ENCODE results near the gene RAPGEF1.

GRCh38 chr9:131621551-131622358, 118.1 kb downstream of the RAPGEF1 start:
- TF ChIP-seq, protein P1, sequence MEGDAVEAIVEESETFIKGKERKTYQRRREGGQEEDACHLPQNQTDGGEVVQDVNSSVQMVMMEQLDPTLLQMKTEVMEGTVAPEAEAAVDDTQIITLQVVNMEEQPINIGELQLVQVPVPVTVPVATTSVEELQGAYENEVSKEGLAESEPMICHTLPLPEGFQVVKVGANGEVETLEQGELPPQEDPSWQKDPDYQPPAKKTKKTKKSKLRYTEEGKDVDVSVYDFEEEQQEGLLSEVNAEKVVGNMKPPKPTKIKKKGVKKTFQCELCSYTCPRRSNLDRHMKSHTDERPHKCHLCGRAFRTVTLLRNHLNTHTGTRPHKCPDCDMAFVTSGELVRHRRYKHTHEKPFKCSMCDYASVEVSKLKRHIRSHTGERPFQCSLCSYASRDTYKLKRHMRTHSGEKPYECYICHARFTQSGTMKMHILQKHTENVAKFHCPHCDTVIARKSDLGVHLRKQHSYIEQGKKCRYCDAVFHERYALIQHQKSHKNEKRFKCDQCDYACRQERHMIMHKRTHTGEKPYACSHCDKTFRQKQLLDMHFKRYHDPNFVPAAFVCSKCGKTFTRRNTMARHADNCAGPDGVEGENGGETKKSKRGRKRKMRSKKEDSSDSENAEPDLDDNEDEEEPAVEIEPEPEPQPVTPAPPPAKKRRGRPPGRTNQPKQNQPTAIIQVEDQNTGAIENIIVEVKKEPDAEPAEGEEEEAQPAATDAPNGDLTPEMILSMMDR (IDR thresholded peaks at IDR 0.05) = no peak
- no peak for TF ChIP-seq POLR2A (IDR thresholded peaks at IDR 0.05)

Measured in testis (tissue), 2 donors.